Type B pancreatic cell (in vitro differentiated cells): ENCODE data around the gene MDN1. TPM values are rescaled to one million over a fixed set of nuclear protein-coding genes. Genes with fewer than 3 reads are reported as not detected.
A peak's percentile ranks its signal among the peaks of the same experiment; 100 is the strongest.
"Not testable (repeated sequence)": the region's sequence is repeated elsewhere in the genome, so short reads cannot be mapped to it uniquely, and the experiment has no call there.

Experiments
- DNase-seq: peaks from one replicate; pipeline ENCODE4 v3.0.0; 2021; ENCODE audit warnings: mixed read lengths; ENCODE audit not compliant: unreplicated experiment; ENCODE audit errors: extremely low spot score
- H3K27ac Mint-ChIP-seq: 2 replicates; pipeline ENCODE4 v1.8.0; 2021; ENCODE audit warnings: mild to moderate bottlenecking, mixed read lengths
- H3K27me3 Mint-ChIP-seq: 2 replicates; pipeline ENCODE4 v1.8.0; 2021; ENCODE audit warnings: mixed read lengths
- H3K36me3 Mint-ChIP-seq: 2 replicates; pipeline ENCODE4 v1.8.0; 2021; ENCODE audit warnings: mixed read lengths
- H3K4me1 Mint-ChIP-seq: one replicate; pipeline ENCODE4 v1.8.0; 2021; ENCODE audit warnings: mixed read lengths; ENCODE audit not compliant: unreplicated experiment
- H3K4me3 Mint-ChIP-seq: 2 replicates; pipeline ENCODE4 v1.8.0; 2021; ENCODE audit warnings: mild to moderate bottlenecking, mixed read lengths
- H3K9me3 Mint-ChIP-seq: 2 replicates; pipeline ENCODE4 v1.8.0; 2021; ENCODE audit warnings: mixed read lengths
- total RNA-seq: library from RNA; stranded (reverse); gene quantifications from 2 replicates; pipeline ENCODE4 v1.2.1, GENCODE V29; 2021; ENCODE audit warnings: low replicate concordance
- TF ChIP-seq, protein P1 (sequence below): fragments of 200-600 bp; sonication (generic); conservative IDR thresholded peaks from 2 replicates; pipeline ENCODE4 v1.5.0; 2021; ENCODE audit warnings: antibody characterized with exemption, mild to moderate bottlenecking

The MDN1 gene
- total RNA-seq, 1 donor from 2014 or later = 43.1 TPM

DNA sequence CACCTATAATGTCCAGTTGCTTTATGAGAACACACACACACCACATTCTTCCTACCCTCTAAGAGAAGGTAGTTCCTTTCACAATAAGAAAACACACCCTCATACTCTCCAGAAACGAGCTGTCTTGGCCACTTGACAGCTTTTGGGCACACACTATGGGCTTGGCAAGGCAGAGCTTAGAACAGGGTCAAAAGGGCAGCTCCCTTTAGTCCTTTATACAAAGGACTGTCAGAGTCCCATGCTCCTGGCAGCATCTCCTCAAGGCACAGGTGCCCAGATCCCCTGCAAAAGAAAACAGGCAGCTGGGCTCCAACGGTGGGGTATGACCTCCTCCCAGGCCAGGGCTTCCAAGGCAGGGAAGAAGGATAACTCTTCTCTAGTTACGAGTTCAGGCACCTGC lies 176.2 kb downstream of the MDN1 start:
- H3K9me3 Mint-ChIP-seq = no peaks in the 10 kb centered on the region

DNA sequence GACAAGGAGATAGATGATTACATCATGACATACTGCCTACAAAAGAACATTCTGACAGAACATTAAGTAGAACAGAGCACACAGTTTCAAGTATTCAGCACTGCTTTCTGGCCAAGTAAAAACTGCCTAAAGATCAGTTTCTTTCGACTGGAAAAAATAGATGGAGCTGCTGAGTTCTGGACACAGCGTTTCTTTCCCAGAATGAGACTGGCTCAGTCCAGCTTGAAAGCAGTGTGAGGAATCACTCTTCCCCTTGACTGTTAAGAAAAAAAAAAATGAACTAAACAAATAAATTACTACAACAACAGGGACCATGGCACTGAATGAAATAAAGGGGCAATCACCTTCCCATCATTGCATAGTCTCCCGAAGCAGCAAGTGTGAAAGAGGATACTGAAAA lies 176.6 kb downstream of the MDN1 start:
- Mint-ChIP-seq H3K27ac (no peak overlapping the region), H3K9me3 (no peaks in the 10 kb centered on the region), H3K36me3 (peaks cover 31% of the 10 kb centered on the region), H3K27me3 (no peaks in the 10 kb centered on the region), H3K4me3 (no peak overlapping the region), H3K4me1 (peaks cover 19% of the 10 kb centered on the region)
- TF ChIP-seq, protein P1, sequence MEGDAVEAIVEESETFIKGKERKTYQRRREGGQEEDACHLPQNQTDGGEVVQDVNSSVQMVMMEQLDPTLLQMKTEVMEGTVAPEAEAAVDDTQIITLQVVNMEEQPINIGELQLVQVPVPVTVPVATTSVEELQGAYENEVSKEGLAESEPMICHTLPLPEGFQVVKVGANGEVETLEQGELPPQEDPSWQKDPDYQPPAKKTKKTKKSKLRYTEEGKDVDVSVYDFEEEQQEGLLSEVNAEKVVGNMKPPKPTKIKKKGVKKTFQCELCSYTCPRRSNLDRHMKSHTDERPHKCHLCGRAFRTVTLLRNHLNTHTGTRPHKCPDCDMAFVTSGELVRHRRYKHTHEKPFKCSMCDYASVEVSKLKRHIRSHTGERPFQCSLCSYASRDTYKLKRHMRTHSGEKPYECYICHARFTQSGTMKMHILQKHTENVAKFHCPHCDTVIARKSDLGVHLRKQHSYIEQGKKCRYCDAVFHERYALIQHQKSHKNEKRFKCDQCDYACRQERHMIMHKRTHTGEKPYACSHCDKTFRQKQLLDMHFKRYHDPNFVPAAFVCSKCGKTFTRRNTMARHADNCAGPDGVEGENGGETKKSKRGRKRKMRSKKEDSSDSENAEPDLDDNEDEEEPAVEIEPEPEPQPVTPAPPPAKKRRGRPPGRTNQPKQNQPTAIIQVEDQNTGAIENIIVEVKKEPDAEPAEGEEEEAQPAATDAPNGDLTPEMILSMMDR = no peak
- no peak for DNase-seq

More for the DNA sequence above, 176.2 kb downstream of the MDN1 start:
- H3K36me3 Mint-ChIP-seq = peaks cover 31% of the 10 kb centered on the region
- H3K4me3 Mint-ChIP-seq = no peak overlapping the region
- no peak overlapping the region for H3K27ac Mint-ChIP-seq
- peaks cover 15% of the 10 kb centered on the region for H3K4me1 Mint-ChIP-seq
- H3K27me3 Mint-ChIP-seq = no peaks in the 10 kb centered on the region
- TF ChIP-seq, protein P1 = no peak
- no peak for DNase-seq

DNA sequence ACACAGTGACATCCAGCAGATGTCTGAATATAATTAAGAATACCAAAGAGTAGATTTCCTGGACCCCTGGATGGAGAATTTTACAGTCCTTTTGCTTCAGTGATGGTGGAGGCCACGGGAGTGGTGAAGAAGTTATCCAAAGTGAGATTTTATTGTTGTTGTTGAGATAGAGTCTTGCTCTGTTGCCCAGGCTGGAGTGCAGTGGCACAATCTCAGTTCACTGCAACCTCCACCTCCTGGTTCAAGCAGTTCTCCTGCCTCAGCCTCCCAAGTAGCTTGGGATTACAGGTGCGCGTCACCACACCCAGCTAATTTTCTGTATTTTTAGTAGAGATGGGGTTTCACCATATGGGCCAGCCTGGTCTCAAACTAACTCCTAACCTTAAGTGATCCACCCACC lies 178.0 kb downstream of the MDN1 start:
- peaks cover 23% of the 10 kb centered on the region for H3K4me1 Mint-ChIP-seq
- H3K36me3 Mint-ChIP-seq = peaks cover 21% of the 10 kb centered on the region
- H3K27ac Mint-ChIP-seq, H3K9me3 Mint-ChIP-seq, H3K4me3 Mint-ChIP-seq, H3K27me3 Mint-ChIP-seq, DNase-seq: not testable (repeated sequence)

DNA sequence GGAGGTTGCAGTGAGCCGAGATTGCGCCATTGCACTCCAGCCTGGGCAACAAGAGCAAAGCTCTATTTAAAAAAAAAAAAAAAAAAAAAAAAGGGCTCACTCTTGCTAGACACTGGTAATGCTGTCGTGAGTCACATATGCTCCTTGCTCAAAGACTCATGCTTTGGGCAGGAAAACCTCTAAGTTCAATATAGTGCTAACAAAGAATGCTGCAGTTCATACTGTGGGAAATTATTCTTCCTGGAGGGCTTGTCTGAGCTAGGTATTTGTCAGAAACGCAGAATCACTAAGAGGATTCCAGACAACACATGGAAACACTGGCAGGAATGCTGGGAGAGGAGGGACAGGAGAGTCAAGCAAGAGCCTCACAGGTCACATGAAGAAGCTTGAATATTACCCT lies 178.8 kb downstream of the MDN1 start:
- Mint-ChIP-seq H3K27me3 (no peaks in the 10 kb centered on the region), H3K36me3 (peaks cover 22% of the 10 kb centered on the region), H3K4me1 (peaks cover 23% of the 10 kb centered on the region), H3K4me3 (no peak overlapping the region), H3K27ac (peak overlapping the region; percentile 71), H3K9me3 (no peaks in the 10 kb centered on the region)
- no peak for DNase-seq
- TF ChIP-seq, protein P1 = no peak

DNA sequence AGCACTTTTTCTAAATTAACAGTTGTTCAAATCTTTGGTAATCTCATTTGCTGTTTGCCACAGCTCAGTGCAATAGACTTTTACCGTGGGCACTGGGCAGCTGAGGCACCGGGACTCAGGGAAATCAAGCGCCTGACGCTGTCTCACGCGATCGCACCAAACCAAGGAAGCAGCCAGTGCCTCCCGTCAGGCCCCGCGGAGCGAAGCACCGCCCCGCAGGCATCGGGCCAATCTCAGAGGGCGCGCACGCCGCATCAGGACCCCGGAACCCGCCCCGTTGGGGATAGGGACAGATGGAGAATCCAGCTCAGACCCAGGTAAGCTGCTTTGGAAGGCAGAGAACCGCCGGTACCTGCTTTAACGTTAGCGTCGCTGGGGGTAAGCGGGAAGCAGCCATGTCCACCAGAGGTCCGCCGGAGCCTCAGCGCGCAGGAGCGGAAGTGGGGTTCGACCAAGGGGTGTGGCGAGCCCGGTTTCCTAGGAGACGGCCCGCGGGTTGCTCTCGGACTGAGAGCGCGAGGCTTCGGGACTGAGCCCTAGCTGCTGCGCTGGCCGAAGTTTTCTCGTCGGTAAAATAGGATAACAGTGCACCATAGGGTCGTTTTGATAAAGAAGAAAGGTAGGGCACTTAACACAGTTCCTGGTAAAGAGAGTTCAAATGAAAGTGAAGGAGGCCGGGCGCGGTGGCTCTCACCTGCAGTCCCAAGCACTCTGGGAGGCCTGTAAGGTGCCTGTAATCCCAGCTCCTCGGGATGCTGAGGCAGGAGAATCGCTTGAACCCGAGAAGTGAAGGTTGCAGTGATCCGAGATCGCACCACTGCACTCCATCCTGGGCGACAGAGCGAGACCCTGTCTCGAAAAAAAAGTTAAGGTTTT lies 181.0 kb downstream of the MDN1 start, which contains the start of gene LYRM2:
LYRM2 (minus strand) TSS at position 428 of the 876 bp plus-strand sequence; CDS start at position 397, 31 bp downstream.
- peak; percentile 96 for DNase-seq
- no peaks in the 10 kb centered on the region for H3K27me3 Mint-ChIP-seq
- no peaks in the 10 kb centered on the region for H3K9me3 Mint-ChIP-seq
- H3K4me3 Mint-ChIP-seq = peak within 1 kb of the TSS; percentile 97
- H3K36me3 Mint-ChIP-seq = peaks cover 18% of the 10 kb centered on the region
- H3K27ac Mint-ChIP-seq = peak within 1 kb of the TSS; percentile 94
- H3K4me1 Mint-ChIP-seq = peaks cover 23% of the 10 kb centered on the region
- TF ChIP-seq, protein P1 = peak; percentile 36

DNA sequence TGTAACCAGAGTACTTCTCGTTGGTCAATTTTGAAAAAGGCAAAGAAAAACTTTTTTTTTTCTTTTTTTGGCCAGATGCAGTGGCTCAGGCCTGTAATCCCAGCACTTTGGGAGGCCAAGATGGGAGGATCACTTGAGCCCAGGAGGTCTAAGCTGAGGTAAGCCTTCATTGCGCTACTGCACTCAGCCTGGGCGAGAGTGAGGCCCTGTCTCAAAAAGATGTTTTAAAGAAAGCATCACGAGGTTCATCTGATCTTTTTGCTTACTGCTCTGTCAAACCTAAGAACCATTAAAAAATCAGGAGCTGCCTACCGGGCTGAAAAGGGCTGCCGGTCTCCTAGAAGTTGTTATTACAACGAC lies 181.7 kb downstream of the MDN1 start:
- Mint-ChIP-seq H3K4me1 (peaks cover 23% of the 10 kb centered on the region), H3K27ac (peak overlapping the region; percentile 94), H3K27me3 (no peaks in the 10 kb centered on the region), H3K9me3 (no peaks in the 10 kb centered on the region), H3K4me3 (peak overlapping the region; percentile 97), H3K36me3 (peaks cover 18% of the 10 kb centered on the region)
- TF ChIP-seq, protein P1 = no peak
- no peak for DNase-seq

DNA sequence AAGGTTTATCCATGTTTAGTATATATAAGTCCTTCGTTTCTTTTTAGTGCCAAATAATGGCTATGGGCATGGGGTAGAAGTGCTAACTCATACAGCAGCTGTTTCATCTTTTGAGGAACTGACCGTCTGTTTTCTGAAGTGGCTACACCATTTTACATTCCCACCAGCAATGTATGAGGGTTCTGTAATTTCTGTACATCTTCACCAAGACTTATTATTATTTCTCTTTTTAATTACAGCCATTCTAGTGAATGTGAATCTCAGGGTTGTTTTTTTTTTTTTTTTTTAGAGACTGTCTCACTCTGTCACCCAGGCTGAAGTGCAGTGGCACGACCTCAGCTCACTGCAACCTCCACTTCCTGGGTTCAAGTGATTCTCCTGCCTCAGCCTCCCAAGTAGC lies 183.2 kb downstream of the MDN1 start:
- Mint-ChIP-seq H3K4me3 (peak overlapping the region; percentile 23), H3K36me3 (peaks cover 17% of the 10 kb centered on the region), H3K4me1 (peaks cover 23% of the 10 kb centered on the region)
- H3K27me3 Mint-ChIP-seq, H3K9me3 Mint-ChIP-seq, H3K27ac Mint-ChIP-seq, DNase-seq: not testable (repeated sequence)
